Upper lobe of left lung (tissue), 4 donors: Measurements from ENCODE around the gene SIM1.

ENCODE experiments used
- CTCF ChIP-seq, 6 experiments: fragments of 450-650 bp in 4 of 6; fragments of 200-600 bp in 2 of 6; sonication (generic) in 2 of 6; IDR thresholded peaks; one replicate each; pipeline ENCODE4 v1.5.1; 2016 to 2019; ENCODE audit warnings: antibody characterized with exemption in 6 of 6
- EP300 ChIP-seq, 4 donors: sonication (generic); formaldehyde crosslinking; IDR thresholded peaks; one replicate each; pipeline ENCODE4 v1.5.1; 2017; ENCODE audit warnings: antibody characterized with exemption in 4 of 4, control low read depth in 2 of 4
- POLR2A ChIP-seq, 4 donors: fragments of 450-650 bp; IDR thresholded peaks; one replicate each; pipeline ENCODE4 v1.5.1; 2016 to 2017; ENCODE audit warnings: antibody characterized with exemption in 4 of 4, mild to moderate bottlenecking in 2 of 4
- POLR2AphosphoS5 ChIP-seq, 2 donors: sonication (generic); formaldehyde crosslinking; IDR thresholded peaks; one replicate each; pipeline ENCODE4 v1.5.1; 2017; ENCODE audit warnings: antibody characterized with exemption in 2 of 2

DNA sequence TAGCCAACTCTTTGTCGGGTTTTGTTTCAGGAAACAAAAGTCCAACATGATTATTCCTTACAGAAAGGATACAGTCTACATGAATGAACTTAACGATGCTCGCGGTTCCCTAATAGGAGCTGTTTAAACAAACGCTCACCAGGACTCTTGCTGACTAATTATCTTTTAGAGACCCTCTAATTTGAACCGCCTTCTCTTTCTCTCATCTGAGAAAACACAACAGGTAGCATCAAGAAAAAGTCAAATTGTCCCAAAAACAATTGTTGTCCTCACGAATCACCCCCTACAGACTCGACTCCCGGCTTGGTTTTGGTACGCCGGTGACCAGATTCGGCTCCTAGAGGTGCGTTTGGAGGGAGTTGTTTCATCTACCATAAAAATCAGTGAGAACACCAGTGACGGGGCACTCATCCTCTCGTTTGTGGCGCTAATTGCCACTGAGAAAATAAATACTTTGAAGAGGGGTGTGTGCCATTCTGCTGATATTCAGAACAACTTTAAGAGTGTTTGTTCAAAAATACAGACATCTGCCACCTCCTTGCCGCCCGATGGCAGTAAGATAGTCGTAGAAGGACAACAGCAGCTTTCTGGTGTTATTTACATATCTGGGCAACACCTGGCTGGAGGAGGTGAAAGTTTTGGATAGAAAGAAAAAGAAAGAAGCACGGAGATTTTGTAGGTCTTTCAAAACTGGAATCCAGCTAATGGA lies 1.1 kb upstream of the SIM1 start:
- no peak for TF ChIP-seq EP300 (IDR thresholded peaks at IDR 0.05)
- no peak for TF ChIP-seq CTCF (IDR thresholded peaks at IDR 0.05)
- no peak for TF ChIP-seq POLR2A (IDR thresholded peaks at IDR 0.05)
- no peak for TF ChIP-seq POLR2AphosphoS5 (IDR thresholded peaks at IDR 0.05)
